ENCODE results near the gene INPP4B.

The INPP4B gene

DNA sequence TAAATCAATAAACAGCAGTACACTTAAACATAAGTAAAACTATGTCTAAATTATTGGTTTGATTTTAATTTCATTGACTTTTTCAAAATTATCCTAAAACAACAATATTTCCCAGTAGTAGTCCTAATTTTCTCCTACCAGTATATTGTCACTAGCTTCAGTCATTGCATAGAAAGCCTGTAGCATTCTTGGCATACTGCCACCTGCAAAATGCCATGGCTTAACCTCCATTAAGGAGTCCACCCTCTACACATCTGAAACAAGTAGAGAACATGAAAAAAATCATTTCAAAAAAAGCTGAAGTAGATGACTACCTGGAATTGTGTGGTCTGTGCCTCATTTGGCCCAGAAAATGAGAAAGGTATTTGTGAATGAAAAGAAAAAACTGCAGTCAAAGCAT is 348.5 kb downstream of the INPP4B start:
- in situ Hi-C loops (cut with HindIII; ENCODE audit: low sequenced_read_pairs) = no loop called here

DNA sequence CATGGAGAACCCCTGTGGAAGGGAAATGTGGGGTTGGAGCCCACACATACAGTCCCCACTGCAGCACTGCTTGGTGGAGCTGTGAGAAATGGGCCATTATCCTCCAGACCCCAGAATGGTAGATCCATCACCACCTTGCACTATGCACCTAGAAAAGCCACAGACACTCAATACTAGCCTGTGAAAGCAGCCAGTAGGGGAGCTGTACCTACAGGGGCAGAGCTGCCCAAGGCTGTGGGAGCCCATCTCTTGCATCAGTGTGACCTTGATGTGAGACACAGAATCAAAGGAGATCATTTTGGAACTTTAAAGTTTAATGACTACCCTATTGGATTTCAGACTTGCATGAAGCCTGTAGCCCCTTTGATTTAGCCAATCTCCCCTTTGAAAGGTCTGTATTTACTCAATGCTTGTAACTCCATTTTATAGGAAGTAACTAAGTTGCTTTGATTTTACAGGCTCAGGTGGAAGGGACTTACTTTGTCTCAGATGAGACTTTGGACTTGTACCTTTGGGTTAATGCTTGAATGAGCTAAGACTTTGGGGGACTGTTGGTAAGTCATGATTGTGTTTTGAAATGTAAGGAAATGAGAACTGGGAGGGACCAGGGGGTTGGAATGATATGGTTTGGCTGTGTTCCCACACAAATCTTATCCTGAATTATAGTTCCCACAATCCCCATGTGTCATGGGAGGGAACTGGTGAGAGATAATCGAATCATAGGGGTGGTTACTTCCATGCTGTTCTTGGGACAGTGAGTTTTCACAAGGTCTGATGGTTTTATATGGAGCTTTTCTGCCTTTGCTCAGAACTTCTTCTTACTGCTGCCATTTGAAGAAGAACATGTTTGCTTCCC is 352.6 kb downstream of the INPP4B start:
- in situ Hi-C loops (cut with HindIII; ENCODE audit: low sequenced_read_pairs) = no loop called here

DNA sequence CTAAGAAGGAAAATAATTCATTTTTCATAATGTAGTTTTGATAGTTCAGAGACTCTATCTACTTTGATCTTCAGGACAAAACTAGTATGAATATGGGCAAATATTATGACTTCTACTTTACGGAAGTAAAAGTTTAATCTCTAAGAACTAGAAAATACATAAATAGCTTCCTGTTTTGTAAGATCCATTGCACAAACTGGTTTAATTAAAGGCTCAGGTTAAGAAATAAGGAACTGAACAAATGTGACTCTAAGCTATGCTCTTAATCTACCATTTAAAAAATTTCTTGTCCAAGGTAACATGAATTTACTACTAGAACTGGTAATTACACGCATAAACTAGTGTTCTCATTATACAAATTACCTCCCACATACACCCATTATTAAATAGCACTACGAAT is 360.6 kb downstream of the INPP4B start:
- in situ Hi-C loops (cut with HindIII; ENCODE audit: low sequenced_read_pairs) = no loop called here

DNA sequence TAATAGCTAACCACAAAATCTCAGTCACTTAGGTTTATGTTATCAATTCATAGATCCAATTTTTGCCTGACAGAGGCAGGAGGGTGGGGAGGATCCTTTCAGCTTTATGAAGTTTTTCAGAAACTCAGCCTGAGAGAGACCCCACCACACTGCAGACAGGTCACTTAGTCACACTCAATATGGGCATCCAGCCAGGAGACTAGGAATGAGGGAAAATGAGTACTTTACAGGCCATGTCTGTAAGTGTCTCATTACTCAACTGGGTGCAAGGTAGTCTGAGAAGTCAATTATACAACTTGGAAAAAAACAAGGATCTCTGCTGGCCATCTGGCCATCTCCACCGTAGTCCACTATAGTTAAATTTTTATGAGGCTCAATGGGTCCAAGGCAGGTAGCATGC is 365.9 kb downstream of the INPP4B start:
- in situ Hi-C loops (cut with HindIII; ENCODE audit: low sequenced_read_pairs) = no loop called here

DNA sequence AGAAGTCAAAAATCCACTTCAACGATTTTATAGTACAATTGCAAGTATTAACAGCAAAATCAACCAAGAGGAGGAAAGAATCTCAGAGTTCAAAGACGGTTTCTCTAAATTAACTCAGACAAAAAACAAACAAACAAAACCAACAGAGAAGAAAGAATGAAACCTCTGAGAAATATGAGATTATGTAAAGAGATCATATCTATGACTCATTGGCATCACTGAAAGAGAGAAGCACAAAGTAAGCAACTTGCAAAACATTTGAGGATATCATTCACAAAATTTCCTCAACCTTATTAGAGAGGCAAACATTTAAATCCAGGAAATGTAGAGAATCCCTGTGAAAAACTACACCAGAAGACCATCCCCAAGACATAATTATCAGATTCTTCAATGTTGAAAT is 370.4 kb downstream of the INPP4B start:
- in situ Hi-C loops (cut with HindIII; ENCODE audit: low sequenced_read_pairs) = no loop called here

DNA sequence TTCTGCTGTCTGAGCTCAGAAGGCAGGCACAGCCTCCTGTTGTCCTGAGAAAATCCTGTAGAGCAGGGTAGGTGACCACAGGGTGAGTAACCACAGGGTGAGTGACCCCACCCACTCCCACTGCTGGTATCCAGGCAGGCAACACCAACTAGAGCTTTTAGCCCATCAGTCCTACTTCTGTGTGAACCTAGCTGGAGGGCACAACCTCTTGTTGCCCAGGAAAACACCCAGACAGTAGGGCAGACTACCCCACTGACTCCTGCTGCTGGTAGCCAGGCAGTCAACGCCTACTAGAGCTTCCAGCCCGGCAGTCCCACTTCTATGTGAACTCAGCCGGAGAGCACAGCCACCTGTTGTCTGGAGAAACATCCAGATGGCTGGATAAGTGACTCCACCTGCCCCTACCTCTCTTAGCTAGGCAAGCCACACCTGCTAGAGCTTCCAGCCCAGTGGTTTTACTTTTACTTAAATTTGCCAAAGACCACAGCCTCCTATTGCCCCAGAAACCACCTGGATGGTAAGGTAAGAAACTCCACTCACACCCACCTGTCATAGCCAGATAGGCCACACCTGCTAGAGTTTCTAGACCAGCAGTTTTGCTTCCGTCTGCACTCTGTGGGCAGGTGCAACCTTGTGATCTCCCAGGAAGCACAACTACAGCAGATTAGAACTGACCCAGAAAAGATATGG is 371.6 kb downstream of the INPP4B start:
- in situ Hi-C loops (cut with HindIII; ENCODE audit: low sequenced_read_pairs) = no loop called here

DNA sequence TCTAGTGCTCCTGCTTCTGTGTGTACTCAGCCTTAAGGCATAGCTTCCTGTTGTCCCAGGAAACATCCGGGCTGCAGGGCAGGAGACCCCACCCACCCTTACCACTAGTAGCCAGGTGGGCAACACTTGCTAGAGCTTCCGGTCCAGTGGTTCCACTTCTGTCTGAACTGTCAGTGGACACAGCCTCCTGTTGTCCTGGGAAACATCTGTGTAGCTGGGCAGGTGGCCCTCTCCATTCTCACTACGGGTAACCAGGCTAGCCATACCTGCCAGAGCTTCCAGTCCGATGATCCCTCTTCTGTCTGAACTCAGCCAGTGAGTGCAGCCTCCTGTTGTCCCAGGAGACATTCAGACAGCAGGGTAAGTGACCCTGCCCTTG is 372.2 kb downstream of the INPP4B start:
- in situ Hi-C loops (cut with HindIII; ENCODE audit: low sequenced_read_pairs) = no loop called here

DNA sequence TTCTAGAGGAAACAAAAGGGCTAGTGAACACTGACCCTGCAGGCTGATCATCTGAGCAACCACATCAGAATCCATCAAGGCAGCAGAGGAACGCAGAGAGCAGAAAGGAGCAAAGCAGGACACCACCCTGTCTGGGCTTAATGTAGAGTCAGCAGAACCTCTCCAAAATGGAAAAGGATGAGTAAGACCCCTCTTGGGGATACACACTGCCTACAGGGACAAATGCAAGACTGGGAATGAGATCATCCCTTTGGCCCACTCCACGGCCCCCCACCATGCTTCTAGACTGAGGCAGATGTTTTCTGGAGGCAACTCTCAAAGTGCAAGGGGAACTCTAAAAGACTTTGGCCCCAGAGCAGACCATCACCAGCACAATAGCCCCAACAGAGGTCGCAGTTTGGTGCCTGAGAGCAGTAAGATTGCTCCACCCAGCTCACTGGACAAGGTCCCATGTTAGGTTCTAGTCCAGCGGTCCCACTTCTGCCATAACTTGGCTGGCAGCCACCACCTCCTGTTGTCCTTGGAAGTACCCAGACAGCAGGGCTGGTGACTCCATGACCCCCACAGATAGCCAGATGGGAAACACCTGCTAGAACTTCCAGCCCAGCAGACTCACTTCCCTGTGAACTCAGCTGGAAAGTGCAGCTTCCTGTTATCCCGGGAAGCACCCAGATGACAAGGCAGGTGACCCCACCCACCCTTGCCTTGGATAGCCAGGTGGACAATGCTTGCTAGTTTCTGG is 372.7 kb downstream of the INPP4B start:
- in situ Hi-C loops (cut with HindIII; ENCODE audit: low sequenced_read_pairs) = no loop called here

DNA sequence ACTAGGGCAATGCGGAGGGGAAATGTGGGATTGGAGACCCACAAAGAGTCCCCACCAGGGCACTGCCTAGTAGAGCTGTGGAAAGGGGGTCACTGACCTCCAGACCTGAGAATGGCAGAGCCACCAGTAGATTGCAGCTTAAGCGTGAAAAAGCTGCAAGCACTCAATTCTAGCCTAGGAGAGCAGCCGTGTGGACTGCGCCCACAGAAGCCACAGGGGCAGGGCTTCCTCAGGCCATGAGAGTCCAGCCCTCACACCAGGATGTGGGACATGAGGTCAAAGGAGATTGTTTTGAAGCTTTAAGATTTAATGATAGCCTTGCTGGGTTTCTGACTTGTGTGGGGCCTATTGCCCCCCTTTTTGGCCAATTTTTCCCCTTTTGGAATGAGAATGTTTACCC is 379.0 kb downstream of the INPP4B start:
- in situ Hi-C loops (cut with HindIII; ENCODE audit: low sequenced_read_pairs) = no loop called here

DNA sequence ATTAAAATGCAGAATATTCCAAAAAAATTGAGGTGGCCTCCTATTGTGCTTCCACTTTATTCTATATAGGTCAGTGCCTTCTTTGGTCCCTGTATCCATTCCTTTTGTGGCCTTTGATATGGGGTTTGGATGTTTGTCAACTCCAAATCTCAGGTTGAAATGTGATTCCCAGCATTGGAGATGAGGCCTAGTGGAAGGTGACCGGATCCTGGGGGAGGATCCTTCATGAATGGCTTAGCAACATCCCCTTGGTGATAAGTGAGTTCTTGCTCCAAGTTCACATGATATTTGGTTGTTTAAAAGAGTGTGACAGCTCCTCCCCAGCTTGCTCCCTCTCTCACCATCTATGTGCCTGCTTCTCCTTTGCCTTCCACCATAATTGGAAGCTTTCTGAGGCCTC is 380.6 kb downstream of the INPP4B start:
- in situ Hi-C loops (cut with HindIII; ENCODE audit: low sequenced_read_pairs) = no loop called here

DNA sequence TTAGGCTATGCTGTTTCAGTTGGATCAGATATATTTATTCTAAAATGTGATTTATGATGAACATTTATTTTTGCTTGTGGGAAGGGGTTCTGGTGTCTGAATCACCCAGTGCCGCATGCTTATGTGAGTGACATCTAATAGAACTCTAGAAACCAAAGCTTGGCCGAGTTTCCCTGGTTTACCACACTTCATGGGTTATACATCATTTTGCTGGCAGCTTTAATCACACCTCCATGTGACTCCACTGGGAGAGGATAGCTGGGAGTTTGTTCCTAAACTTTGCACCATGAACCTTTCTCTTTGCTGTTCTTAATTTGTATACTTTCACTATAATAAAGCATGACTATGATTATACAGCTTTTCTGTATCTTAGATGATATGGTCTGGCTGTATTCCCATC is 382.9 kb downstream of the INPP4B start:
- in situ Hi-C loops (cut with HindIII; ENCODE audit: low sequenced_read_pairs) = no loop called here

DNA sequence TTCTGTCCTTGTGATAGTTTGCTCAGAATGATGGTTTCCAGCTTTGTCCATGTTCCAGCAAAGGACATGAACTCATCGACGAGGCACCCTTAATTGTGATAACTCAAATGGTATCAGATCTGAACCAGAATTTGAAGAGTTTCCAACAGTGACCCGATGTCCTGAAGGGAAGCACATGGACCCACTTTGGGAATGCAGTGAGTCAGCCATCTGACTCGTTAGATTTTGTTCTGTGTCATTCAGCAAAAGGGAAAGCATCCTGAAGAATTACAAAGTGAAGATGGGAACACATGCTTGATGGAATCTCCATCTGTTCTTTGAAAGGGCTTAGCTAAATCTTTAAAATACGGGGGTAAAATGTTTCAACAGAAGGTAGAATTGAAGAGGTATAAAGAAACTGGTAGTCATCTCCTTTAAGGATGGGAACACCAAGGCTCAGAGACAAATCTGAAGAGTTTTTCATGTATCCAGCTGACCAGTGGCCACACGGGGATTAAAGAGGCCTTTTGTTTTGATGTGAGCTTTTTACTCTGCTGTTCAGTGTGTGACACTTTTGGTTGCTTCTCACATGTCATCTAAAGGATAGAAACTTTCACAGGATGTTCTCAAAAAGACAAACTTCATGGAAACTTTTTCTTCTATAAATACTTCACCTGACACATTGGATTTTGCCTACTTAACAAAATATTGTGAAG is 393.8 kb downstream of the INPP4B start:
- in situ Hi-C loops (cut with HindIII; ENCODE audit: low sequenced_read_pairs) = no loop called here

DNA sequence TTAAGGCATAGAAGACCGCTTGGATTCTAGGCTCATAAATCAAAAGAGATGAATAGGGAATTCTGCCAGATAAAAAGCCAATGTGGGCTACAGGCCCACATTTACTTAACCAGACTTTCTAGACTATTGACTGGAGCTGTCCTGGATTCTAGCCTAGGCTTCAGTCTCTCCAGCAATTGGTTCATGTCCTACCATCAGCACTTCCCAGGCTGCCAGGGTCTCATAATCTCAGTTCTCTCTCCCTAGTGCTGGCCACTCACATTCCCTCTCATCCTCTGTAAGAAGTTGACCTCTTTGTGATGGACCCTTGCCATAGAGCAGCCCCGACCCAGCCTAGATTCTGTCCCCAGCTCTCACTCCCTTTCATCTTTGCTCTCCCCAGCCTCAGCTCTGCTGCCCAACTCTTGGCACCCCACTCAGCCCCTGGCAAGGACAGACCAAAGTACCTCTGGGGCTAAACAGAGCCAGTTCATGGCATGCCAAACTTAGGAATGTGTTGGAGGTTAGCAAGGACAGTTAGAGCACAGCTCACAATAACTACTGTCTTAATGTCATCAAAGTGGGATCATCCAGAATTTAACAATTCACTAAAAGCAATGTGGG is 396.2 kb downstream of the INPP4B start:
- in situ Hi-C loops (cut with HindIII; ENCODE audit: low sequenced_read_pairs) = no loop called here

DNA sequence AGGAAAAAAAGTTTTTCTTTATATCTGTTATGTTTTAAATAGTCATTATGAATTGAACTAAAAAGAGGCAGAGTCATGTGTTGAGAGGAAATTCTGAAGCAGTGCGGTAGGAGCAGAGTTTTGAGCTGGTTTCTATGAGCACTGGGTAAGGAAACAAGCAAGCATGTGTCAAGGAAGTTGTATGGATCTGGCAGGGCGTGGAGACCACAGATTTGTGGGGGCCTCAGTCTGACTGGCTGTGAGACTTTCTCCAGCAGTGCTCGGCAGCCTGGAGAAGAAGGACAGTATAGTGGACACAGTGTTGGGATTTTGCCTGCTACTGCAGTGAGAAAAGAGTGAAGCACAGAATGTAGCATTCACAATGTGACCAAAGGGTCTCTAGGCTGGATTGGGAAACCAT is 399.1 kb downstream of the INPP4B start:
- in situ Hi-C loops (cut with HindIII; ENCODE audit: low sequenced_read_pairs) = no loop called here

DNA sequence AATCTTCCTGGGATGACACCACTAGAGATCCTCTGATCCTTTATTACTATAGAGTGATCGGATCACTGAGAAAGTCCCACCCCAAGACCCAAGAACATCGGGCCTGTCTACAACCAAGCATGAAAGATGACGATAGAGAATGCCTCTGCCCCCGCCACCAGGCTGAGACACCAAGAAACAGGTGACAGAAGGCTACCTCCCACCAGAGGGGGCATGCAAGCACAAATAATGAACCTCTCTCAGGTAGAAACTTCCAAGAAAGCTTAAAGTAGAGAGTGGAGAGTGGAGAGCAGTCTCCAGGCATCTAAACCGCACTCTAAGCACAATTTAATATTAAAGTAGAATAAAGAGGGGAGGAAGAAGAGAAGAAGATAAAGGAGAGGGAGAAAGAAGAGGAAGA is 402.6 kb downstream of the INPP4B start:
- in situ Hi-C loops (cut with HindIII; ENCODE audit: low sequenced_read_pairs) = no loop called here

DNA sequence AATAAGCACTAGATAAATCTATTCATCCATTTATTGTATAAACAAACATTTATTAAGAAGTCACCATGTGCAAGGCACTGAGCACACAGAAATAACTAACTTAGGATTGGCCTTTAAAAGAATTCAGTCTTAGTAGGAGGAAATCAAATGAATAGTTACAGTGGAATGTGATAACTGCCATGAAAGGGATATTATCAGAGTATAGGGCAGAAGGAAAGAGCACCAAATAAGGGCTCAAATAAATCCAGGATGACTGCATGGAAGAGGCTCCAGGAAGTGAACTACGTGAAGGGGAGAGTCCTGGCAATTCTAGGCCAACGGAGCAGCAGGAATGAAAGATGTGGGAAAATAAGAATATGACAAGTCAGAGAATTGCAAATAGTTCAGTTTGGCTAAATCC is 406.0 kb downstream of the INPP4B start:
- in situ Hi-C loops (cut with HindIII; ENCODE audit: low sequenced_read_pairs) = no loop called here

DNA sequence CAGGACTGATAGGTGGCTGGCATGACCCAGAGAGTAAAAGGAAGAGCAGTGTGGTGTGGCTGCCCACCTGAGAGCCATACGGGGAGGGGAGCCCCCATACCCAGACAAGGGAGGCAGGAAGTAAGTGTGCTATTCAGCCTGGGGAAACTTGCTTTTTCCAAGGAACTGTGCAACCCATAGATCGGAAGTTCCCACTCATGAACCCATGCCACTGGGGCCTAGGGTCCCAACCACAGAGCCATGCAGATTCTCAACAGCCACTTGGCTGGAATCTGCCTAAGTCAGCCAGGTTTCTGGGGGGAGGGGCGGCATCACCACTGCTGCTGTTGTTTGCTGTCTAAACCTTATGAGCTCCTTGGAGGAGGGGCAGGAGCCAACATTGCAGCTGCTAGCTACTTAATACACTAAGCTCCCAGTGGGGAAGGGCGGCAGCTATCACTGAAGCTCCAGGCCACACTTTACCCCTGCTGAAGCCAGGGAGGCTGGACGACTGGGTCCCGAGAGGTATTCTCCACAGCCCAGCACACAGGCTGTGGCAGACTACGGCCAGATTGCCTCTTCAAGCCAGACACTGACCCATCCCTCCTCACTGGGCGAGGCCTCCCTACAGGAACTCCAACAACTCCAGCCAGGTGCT is 410.4 kb downstream of the INPP4B start:
- in situ Hi-C loops (cut with HindIII; ENCODE audit: low sequenced_read_pairs) = no loop called here

DNA sequence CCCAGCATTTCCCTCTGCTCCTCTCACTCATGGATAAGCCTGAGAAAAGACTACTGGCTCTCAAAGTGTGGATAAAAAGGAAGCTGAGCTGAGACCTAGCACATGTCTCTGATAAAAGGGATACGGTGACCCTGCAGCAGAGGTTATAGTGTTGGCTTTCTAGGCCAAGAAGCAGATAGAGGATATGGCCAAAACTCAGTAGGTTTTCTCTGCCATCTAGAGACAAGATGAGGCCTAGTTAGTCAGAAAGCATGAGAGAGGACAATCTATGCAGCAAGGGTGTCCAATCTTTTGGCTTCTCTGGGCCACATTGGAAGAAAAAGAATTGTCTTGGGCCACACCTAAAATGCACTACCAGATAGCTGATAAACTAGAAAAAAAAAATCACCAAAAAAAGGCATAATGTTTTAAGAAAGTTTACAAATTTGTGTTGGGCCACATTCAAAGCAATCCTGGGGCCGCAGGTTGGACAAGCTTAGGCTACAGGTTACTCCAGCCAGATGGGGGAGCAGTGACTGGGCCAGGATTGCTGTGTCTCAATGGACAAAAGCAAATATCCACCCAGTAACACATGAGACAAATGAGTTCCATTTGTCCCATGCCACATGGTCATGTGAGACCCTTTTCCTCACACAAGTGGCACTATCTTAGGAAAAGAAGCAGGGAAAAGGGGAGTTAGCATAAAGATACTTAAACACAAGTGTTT is 411.4 kb downstream of the INPP4B start:
- in situ Hi-C loops (cut with HindIII; ENCODE audit: low sequenced_read_pairs) = no loop called here

DNA sequence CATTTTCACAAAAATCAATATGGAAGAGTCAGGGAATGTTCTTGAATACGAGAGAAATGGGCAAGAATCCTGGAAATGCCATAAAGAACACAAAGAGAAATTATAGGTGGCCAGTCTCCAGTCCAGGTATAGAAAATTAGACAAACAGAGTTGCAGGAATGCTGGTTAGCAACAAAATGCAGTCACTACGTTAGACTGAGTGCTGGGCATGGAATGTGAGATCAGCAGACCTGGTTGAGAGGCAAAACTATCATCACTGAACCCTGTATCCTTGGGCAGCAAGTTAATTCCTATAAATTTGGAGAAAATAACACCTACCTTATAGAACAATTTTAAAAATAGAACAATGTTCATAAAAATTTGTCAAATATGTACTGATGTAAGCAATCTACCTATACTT is 417.4 kb downstream of the INPP4B start:
- in situ Hi-C loops (cut with HindIII; ENCODE audit: low sequenced_read_pairs) = no loop called here

DNA sequence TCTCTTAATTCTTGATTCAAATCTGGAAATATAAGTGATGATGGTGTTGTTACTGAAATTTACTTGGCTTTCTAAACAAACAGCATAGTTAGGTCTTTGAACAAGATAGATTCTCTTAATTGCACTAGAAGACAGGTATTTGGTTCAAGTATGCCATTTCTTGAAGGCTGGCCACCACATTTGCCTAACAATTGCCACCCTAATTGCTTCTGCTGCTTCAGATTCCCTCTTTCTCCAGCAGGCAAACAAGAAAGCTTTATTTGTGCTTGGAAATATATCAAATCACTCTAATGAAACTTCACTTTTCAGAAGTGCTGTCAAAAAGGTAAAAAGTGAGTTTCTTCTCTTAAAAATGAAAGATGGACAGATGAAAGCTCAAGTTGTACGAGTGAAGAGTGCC is 418.6 kb downstream of the INPP4B start:
- in situ Hi-C loops (cut with HindIII; ENCODE audit: low sequenced_read_pairs) = no loop called here
